Esophagus squamous epithelium (tissue), 4 donors: ENCODE measurements around the gene UBE2J2.

ENCODE experiments used
- POLR2A ChIP-seq, 4 donors: fragments of 450-650 bp; IDR thresholded peaks; one replicate each; pipeline ENCODE4 v1.6.1; 2017; ENCODE audit warnings: antibody characterized with exemption in 4 of 4, mild to moderate bottlenecking in 4 of 4, moderate library complexity in 3 of 4
- TF ChIP-seq, protein P1 (sequence below), 6 experiments: fragments of 450-650 bp in 4 of 6; fragments of 200-600 bp in 2 of 6; sonication (generic) in 2 of 6; IDR thresholded peaks; one replicate each; pipeline ENCODE4 v1.5.1; 2016 to 2019; ENCODE audit warnings: antibody characterized with exemption in 6 of 6, mild to moderate bottlenecking in 4 of 6, moderate library complexity in 4 of 6

DNA sequence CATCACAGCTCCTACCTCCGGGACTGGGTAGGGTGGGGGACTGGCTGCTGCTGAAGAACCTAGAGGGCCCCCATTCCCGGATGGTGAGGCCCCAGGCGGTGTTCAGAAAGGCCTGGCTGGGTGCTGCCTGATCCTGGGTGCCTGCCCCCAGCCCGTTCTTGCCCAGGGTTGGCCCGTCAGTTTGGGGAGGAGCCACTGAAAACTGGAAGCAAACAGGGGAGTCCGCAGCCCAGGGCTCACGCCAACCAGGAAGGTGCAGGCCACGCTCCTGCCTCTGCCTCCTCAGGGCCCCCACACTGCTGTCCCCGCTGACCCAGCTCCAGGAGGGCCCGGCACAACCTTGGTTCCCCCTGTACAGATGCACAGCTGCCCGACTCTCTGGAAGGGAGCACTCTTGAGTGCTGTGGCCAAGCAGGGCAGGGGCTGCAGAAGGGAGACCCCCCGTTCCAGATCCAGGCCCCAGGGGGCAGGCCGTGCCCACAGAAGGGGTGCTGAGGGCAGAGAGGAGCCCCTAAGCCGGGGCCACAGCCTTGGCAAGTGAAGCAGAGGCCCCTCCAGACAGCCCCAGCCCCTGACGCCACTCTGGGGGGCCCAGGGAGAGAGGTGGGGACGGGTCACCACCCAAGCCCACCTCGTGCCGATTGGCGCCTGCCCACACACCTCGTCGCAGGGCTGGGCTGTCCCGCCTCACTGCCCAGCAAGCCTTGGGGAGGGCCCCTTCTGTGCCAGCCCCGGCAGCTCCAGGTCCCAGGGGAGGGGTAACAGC is 32.6 kb downstream of the UBE2J2 start:
- TF ChIP-seq, protein P1, sequence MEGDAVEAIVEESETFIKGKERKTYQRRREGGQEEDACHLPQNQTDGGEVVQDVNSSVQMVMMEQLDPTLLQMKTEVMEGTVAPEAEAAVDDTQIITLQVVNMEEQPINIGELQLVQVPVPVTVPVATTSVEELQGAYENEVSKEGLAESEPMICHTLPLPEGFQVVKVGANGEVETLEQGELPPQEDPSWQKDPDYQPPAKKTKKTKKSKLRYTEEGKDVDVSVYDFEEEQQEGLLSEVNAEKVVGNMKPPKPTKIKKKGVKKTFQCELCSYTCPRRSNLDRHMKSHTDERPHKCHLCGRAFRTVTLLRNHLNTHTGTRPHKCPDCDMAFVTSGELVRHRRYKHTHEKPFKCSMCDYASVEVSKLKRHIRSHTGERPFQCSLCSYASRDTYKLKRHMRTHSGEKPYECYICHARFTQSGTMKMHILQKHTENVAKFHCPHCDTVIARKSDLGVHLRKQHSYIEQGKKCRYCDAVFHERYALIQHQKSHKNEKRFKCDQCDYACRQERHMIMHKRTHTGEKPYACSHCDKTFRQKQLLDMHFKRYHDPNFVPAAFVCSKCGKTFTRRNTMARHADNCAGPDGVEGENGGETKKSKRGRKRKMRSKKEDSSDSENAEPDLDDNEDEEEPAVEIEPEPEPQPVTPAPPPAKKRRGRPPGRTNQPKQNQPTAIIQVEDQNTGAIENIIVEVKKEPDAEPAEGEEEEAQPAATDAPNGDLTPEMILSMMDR (IDR thresholded peaks at IDR 0.05), result no peak
- TF ChIP-seq POLR2A (IDR thresholded peaks at IDR 0.05), result no peak
